ENCODE data around the gene MAPKAPK2.
A peak's percentile ranks its signal among the peaks of the same experiment; 100 is the strongest.

MAPKAPK2 gene

DNA sequence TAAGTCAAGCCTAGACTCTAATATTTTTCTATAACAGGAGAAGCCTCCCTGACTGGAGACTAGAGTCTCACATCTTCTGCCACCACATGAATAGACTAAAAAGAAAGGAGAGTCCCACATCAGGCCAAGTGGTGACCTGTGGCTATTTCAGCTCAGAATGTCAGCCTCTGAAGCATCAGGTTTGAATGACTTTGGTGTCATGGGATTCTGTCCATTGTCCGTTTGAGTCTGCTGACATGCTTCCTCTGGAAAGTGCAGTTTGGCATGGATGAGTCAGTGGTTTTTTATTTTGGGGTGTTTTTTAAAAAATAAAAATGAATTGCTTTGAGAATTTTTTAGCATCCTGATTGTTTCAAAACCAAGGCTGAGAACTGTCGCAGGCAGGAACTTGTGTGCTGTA is 29.9 kb upstream of the MAPKAPK2 start:
- H3K4me3 Mint-ChIP-seq = no peak overlapping the region
- H3K27ac Mint-ChIP-seq = no peak overlapping the region
- peaks cover 12% of the 10 kb centered on the region for H3K4me1 Mint-ChIP-seq (ENCODE audit: low read depth)
- peaks cover 12% of the 10 kb centered on the region for H3K27me3 Mint-ChIP-seq
- peaks cover 3% of the 10 kb centered on the region for H3K36me3 Mint-ChIP-seq
- H3K9me3 Mint-ChIP-seq (ENCODE audit: low read depth) = no peaks in the 10 kb centered on the region

DNA sequence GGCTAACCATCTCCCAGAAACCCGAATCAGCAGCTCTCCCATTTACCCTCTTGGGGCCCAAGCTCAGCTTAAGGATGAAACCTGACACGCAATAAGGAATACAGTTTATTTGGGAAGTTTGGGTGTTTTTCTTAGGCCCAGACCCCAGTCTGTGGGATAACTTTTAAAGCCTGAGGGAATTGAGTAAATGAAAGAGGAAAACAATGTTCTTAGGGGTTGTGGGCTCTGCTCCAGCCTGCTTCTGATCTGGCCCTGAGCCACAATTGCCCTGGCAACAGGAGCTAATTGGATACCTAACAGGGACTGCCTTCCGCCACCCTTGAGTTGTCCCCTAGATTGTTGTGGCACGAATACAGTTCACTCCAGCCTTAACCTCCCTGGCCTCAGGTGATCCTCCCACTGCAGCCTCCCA is 29.2 kb upstream of the MAPKAPK2 start:
- H3K4me1 Mint-ChIP-seq (ENCODE audit: low read depth) = peaks cover 12% of the 10 kb centered on the region
- H3K27me3 Mint-ChIP-seq = peaks cover 12% of the 10 kb centered on the region
- H3K4me3 Mint-ChIP-seq = no peak overlapping the region
- no peak overlapping the region for H3K27ac Mint-ChIP-seq
- H3K9me3 Mint-ChIP-seq (ENCODE audit: low read depth) = no peaks in the 10 kb centered on the region
- peaks cover 3% of the 10 kb centered on the region for H3K36me3 Mint-ChIP-seq

DNA sequence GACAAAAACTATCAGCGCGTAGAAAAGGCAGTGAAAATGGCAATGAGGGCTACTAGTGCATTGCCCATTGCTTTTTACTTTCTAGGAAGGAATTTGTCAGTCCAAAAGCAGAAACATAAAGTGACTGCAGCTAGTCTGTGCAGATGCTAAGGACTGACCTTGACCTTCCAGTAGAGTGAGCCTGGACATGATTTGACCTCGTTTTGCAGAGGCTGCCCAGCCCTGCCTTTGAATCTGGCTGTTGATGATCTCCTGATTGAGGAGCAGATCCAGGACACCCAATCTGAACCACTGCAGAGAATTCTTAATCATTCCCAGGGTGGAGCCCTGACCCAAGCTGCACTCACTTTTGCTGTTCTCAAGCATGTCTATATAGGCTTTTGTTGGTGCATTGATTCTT is 27.8 kb upstream of the MAPKAPK2 start:
- H3K4me3 Mint-ChIP-seq = no peak overlapping the region
- no peaks in the 10 kb centered on the region for H3K9me3 Mint-ChIP-seq (ENCODE audit: low read depth)
- H3K27me3 Mint-ChIP-seq = peaks cover 12% of the 10 kb centered on the region

DNA sequence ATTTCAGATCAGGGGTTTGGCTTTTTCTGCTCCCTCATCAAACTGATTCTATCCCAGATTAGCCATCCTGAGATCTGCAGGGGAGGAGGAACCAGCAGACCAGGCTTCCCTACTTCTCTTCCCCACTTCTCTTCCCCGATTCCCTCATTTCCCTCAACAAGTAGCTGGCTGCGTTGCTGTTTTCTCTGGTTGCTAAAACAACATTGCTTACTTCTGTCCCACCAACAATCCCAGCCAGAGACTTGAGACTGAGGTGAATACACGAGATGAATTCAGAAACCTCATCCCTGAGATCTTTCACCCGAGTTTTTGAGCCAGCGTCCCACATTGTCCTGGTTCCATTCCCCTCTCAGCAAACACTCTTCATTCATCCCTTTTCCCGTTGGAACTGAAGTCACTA is 27.0 kb upstream of the MAPKAPK2 start:
- Mint-ChIP-seq H3K4me3 (peak overlapping the region; percentile 10), H3K4me1 (ENCODE audit: low read depth) (peaks cover 17% of the 10 kb centered on the region), H3K36me3 (peaks cover 3% of the 10 kb centered on the region), H3K9me3 (ENCODE audit: low read depth) (no peaks in the 10 kb centered on the region), H3K27ac (no peak overlapping the region), H3K27me3 (peaks cover 13% of the 10 kb centered on the region)

More for the DNA sequence above, 27.8 kb upstream of the MAPKAPK2 start:
- peaks cover 3% of the 10 kb centered on the region for H3K36me3 Mint-ChIP-seq
- no peak overlapping the region for H3K27ac Mint-ChIP-seq
- peaks cover 12% of the 10 kb centered on the region for H3K4me1 Mint-ChIP-seq (ENCODE audit: low read depth)

DNA sequence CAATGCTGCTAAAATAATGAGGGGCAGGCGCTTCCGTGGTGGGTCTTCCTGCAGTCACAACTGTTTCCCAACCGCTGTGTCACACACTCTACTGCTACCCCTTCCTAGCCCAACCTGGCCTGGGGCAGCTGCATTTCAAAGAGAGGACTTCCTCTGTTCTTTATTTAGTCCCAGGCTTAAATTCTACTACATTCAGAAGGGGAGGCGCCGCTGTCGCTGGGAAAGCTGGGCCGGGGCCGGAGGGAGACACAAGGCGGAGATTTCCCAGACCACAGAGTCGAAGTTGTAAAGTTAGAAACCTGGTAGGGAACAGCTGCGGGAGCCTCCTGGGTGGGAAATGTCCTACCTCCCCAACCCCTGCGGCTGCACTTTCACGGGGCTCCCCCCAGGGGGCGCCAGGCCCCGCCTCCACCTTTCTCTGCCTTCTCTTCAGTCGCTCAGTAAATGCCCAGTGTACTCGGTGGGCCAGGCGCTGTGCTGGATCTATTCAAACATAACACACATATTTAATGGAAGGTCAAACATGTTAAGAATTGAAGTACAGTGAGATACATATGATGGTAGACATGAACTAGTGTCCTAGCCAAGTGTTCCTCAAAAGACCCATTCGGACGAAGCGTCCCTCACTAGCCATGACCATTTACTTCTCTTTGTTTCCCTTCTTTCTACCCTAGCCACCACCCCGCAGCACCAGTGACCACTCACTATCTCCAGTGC is 26.3 kb upstream of the MAPKAPK2 start:
- Mint-ChIP-seq H3K27ac (no peak overlapping the region), H3K9me3 (ENCODE audit: low read depth) (no peaks in the 10 kb centered on the region), H3K4me1 (ENCODE audit: low read depth) (peaks cover 19% of the 10 kb centered on the region), H3K27me3 (peaks cover 16% of the 10 kb centered on the region), H3K4me3 (peak overlapping the region; percentile 10), H3K36me3 (peaks cover 3% of the 10 kb centered on the region)

DNA sequence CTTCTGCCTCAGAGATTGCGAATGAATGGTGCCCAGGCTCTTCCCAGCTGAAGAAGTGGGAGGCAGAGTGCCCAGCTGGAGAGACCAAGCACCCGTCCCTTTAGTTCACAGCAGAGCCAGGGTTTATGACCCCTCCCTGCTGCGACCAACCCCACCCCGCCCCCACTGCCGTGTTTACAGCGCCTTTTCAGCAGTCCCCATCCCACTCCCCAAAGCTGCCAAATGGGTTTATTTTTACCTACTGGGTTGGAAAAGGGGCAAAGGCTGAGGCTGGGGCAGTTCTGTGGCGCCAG is 25.8 kb upstream of the MAPKAPK2 start:
- Mint-ChIP-seq H3K27ac (no peak overlapping the region), H3K9me3 (ENCODE audit: low read depth) (no peaks in the 10 kb centered on the region), H3K4me1 (ENCODE audit: low read depth) (peaks cover 19% of the 10 kb centered on the region), H3K4me3 (no peak overlapping the region), H3K27me3 (peaks cover 17% of the 10 kb centered on the region), H3K36me3 (peaks cover 3% of the 10 kb centered on the region)

DNA sequence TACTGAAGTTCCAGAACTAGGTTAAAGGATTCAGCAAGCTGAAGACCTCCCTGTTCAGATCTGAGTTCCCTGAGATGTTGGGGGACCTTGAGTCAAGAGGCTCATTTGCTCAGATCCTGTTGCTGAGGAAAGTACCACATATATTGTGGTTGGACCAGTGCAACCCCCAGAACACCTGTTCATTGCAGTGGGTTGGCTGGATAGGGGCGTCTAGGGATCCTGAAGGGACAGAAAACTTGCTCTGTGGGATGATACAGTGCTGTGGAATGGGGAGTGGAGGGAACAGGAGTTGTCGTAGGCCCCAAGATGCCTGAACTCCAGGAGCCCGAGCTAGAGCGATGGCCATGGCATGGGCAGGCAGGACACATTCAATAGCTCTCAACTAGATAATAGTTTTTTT is 24.6 kb upstream of the MAPKAPK2 start:
- H3K4me3 Mint-ChIP-seq = no peak overlapping the region

DNA sequence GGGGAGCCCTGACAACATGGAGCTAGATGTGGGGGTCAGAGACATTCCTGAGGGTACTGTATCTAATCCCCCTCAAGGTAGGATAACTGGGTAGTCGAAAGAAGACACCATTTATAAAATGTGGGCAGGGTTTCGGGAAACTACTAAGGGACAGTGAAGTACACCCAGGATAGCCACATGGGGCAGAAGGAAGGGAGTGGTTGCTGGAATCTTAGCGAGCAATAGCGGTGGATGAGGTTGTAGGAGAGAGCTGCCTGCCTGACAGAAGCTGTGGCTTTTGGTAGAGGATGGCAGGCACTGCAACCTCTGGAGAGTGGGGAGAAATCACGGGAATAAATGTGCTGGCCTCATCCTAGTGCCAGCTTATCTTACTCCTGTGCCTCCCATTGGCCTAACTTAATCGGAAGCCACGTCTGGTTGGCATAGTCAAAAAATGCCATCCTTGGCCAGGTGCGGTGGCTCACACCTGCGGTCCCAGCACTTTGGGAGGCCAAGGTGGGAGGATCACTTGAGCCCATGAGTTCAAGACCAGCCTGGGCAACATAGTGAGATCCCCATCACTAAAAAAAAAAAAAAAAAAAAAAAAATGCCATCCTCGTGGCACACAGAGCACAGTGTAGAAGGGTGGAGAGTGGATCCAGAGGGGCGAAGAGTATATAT is 23.4 kb upstream of the MAPKAPK2 start:
- peaks cover 3% of the 10 kb centered on the region for H3K36me3 Mint-ChIP-seq
- no peaks in the 10 kb centered on the region for H3K9me3 Mint-ChIP-seq (ENCODE audit: low read depth)
- H3K4me3 Mint-ChIP-seq = no peak overlapping the region
- no peak overlapping the region for H3K27ac Mint-ChIP-seq
- peaks cover 21% of the 10 kb centered on the region for H3K4me1 Mint-ChIP-seq (ENCODE audit: low read depth)
- peaks cover 17% of the 10 kb centered on the region for H3K27me3 Mint-ChIP-seq

More for the DNA sequence above, 24.6 kb upstream of the MAPKAPK2 start:
- Mint-ChIP-seq H3K4me1 (ENCODE audit: low read depth) (peaks cover 21% of the 10 kb centered on the region), H3K9me3 (ENCODE audit: low read depth) (no peaks in the 10 kb centered on the region), H3K27me3 (peaks cover 17% of the 10 kb centered on the region), H3K27ac (no peak overlapping the region), H3K36me3 (peaks cover 3% of the 10 kb centered on the region)

DNA sequence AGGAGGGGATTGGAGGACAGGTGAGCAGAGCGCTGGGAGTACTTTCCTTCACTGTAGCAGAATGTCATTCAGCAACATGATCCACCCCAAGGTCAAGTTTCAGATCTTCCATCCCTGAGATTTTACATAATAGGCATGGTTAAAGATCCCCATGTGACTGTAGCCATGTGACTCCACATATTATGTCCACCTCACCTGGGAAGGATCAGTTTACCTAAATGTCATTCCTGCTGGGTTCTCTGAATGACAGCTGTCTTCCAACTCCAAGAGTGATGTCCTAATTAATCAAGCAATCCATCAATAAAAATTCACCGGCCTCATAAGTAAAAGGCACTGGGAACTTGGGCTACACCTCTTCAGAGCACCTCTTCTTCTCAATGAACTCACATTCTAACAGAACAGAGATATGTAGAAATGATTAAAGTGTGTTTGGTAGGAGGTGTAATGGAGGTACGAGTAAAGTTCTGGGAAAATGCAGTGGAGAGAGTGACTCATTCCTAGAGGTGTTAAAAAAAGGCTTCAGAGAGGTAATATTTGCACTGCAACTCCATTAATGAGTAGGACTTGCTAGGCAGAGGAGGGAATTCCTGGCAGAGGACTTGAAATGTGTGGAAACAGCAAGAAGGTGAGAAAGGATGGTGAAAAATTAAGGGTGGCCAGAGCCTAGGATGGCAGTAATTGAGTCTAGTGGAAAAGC is 22.2 kb upstream of the MAPKAPK2 start:
- peaks cover 21% of the 10 kb centered on the region for H3K4me1 Mint-ChIP-seq (ENCODE audit: low read depth)
- peak overlapping the region; percentile 51 for H3K4me3 Mint-ChIP-seq
- peak overlapping the region; percentile 18 for H3K27ac Mint-ChIP-seq
- no peaks in the 10 kb centered on the region for H3K36me3 Mint-ChIP-seq
- peaks cover 14% of the 10 kb centered on the region for H3K27me3 Mint-ChIP-seq
- no peaks in the 10 kb centered on the region for H3K9me3 Mint-ChIP-seq (ENCODE audit: low read depth)

DNA sequence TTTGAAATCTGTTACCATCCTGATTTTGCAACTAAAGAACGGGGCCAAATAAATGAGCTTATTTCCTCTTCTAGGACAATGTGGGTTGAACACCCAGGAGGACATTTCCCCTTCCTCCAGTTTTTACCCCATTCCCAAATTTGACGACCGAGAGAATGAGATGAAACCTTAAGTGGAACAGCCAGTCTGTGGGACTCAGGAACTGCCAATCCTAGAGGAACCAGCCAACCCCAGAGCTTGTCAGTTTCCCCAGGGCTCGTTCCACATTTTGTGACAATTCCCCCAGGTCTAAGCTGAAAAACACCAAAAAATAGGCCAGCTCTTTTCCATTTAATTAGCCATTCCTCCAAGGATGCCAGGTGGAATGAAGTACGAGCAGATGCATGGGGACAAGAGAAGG is 21.3 kb upstream of the MAPKAPK2 start:
- no peaks in the 10 kb centered on the region for H3K9me3 Mint-ChIP-seq (ENCODE audit: low read depth)

DNA sequence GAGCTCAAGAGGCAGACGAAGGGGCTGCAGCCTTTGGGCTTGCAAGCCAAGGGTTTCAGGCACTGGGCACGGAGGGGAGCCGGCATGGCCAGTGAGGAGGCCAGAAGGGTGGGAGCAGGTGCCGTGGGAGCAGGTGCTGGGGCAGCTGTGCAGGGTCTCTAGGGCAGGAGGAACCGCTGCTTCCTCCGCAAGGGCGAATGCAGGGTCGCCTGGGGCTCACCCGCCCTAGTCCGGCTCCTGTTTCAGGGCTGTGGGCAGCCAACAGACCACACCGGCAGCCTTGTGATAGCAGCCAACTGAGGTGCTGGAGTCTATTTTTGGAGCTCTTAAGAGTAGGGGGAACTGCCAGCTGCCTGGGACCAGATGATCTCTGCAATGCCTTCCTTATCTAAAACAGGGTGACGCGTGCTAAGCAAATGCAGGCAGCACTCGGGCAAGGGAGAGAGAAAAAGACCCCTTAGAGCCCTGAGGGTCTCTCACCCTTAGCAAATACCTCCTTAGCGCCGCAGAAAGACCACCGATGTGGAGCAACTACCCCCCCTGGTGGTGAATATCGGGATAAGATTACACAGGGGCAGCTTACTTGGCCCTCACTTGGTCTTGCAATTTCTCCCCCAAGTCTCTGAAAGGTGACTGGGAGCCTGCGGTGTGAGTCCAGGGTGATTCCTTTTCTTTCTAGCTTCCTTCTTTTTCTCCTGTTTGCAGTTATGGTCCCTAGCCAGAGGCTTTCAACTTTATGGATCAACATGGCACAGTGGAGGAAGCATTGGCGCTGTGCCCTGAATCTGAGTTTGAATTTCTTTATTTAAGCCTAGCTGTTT is 20.7 kb upstream of the MAPKAPK2 start:
- peaks cover 14% of the 10 kb centered on the region for H3K4me1 Mint-ChIP-seq (ENCODE audit: low read depth)
- H3K36me3 Mint-ChIP-seq = no peaks in the 10 kb centered on the region
- no peaks in the 10 kb centered on the region for H3K9me3 Mint-ChIP-seq (ENCODE audit: low read depth)
- H3K4me3 Mint-ChIP-seq = no peak overlapping the region
- H3K27me3 Mint-ChIP-seq = peaks cover 8% of the 10 kb centered on the region
- no peak overlapping the region for H3K27ac Mint-ChIP-seq

More for the DNA sequence above, 21.3 kb upstream of the MAPKAPK2 start:
- peaks cover 17% of the 10 kb centered on the region for H3K4me1 Mint-ChIP-seq (ENCODE audit: low read depth)
- H3K27ac Mint-ChIP-seq = no peak overlapping the region
- no peaks in the 10 kb centered on the region for H3K36me3 Mint-ChIP-seq
- H3K4me3 Mint-ChIP-seq = no peak overlapping the region
- peaks cover 12% of the 10 kb centered on the region for H3K27me3 Mint-ChIP-seq

DNA sequence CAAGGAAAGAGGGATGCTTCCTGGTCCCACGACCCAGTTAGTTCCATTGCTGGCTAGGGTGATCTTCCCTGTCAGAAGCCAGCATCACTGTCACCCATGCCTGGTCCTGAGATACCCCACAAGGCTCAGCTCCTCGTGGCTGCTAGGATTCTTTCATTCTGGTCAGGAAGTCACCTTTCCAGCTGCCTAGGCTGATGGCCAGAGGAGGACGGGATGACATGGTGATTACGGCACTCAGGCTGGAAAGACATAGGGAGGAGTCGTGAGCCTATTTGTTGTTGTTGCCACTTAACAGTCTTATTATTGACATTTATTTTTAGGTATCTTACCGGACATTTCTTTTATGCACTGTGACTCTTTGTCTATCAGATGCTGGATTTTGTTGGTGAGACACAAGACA is 20.0 kb upstream of the MAPKAPK2 start:
- no peaks in the 10 kb centered on the region for H3K36me3 Mint-ChIP-seq
- no peak overlapping the region for H3K27ac Mint-ChIP-seq
- H3K27me3 Mint-ChIP-seq = peaks cover 10% of the 10 kb centered on the region
- no peak overlapping the region for H3K4me3 Mint-ChIP-seq
- H3K9me3 Mint-ChIP-seq (ENCODE audit: low read depth) = no peaks in the 10 kb centered on the region
- H3K4me1 Mint-ChIP-seq (ENCODE audit: low read depth) = peaks cover 14% of the 10 kb centered on the region

DNA sequence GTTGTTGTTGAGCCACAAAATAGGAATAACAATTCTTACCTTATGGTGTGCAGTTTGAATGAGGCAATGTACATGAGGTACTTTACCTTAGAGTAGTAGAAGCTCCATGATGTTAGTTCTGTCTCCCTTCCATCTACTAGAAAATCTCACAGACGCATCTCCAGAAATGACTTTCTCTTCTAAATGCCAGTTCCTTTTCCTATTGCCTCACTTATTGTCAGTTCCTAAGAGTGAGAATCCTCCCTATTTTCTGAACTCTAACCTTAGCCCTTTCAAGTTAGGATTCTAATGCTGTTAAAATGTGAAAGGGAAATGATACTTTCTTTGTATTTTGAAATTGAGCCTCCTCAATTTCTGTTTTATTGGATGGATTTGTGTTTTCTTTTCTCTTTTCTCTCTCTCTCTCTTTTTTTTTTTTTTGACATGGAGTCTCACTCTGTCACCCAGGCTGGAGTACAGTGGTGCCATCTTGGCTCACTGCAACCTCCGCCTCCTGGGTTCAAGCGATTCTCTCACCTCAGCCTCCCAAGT is 18.6 kb upstream of the MAPKAPK2 start:
- no peaks in the 10 kb centered on the region for H3K36me3 Mint-ChIP-seq
- H3K9me3 Mint-ChIP-seq (ENCODE audit: low read depth) = no peaks in the 10 kb centered on the region
- no peak overlapping the region for H3K27ac Mint-ChIP-seq
- peaks cover 14% of the 10 kb centered on the region for H3K4me1 Mint-ChIP-seq (ENCODE audit: low read depth)
- peaks cover 10% of the 10 kb centered on the region for H3K27me3 Mint-ChIP-seq
- no peak overlapping the region for H3K4me3 Mint-ChIP-seq

DNA sequence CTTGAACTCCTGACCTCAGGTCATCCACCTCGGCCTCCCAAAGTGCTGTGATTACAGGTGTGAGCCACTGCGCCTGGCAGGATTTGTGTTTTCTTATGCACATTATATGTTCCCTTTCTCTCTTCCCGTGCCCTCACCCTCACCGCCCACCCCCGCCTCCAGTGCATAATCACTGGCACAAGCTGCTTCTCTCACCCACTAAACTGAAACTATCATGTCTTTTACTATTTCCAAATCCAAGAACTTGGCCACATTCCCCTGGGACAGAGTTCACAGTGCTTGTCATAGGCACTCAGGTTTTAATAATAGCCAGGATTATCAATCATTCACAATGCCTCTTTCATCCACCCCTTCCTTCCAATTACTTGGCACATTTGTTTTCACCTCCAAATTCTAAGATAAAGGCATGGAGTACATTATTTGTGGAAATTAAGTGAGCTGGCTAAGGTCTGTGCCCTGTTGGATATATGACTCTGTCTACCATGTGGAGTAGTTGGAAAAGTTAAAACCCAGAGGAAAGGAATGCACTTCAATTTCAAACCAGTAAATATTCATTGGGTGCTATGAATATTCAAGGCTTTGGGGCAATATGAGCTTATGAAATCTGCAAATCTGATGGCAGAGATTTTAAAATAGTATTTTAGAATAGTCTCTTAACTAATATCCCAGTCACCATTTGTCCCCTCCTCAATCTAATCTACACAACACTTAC is 17.6 kb upstream of the MAPKAPK2 start:
- H3K4me1 Mint-ChIP-seq (ENCODE audit: low read depth) = peaks cover 14% of the 10 kb centered on the region
- H3K27me3 Mint-ChIP-seq = peaks cover 10% of the 10 kb centered on the region
- H3K4me3 Mint-ChIP-seq = no peak overlapping the region
- no peaks in the 10 kb centered on the region for H3K9me3 Mint-ChIP-seq (ENCODE audit: low read depth)
- H3K27ac Mint-ChIP-seq = no peak overlapping the region
- H3K36me3 Mint-ChIP-seq = no peaks in the 10 kb centered on the region

Data from activated naive CD8-positive, alpha-beta T cell (primary cell).